Kidney epithelial cell (primary cell): ENCODE measurements around the gene DNAAF8. TPM values are rescaled to one million over a fixed set of nuclear protein-coding genes. Genes with fewer than 3 reads are reported as not detected.

Experiments
- DNase-seq: peaks from one replicate; pipeline ENCODE4 v3.0.0-alpha.2; 2010; ENCODE audit warnings: low read depth
- H3K27me3 ChIP-seq: 2 replicates; pipeline ENCODE4 v1.6.0; 2011; ENCODE audit warnings: low read length; ENCODE audit not compliant: control insufficient read depth, insufficient read depth
- H3K36me3 ChIP-seq: 2 replicates; pipeline ENCODE4 v1.5.1; 2011; ENCODE audit warnings: low read length; ENCODE audit not compliant: control insufficient read depth, insufficient read depth
- H3K4me3 ChIP-seq: 2 replicates; pipeline ENCODE4 v1.5.1; 2011; ENCODE audit warnings: low read depth, mild to moderate bottlenecking, control low read depth, low read length
- total RNA-seq: library from RNA; depleted of rRNA; stranded (reverse); fragments of >200 nt; gene quantifications from 2 replicates; pipeline ENCODE4 v1.2.3, GENCODE V29; 2015
- TF ChIP-seq, protein P1 (sequence below): IDR thresholded peaks from 2 replicates; pipeline ENCODE4 v1.5.1; 2011; ENCODE audit warnings: mild to moderate bottlenecking, moderate library complexity, low read length, control low read depth, inconsistent platforms; ENCODE audit not compliant: insufficient read depth, poor library complexity, severe bottlenecking

The DNAAF8 gene
- total RNA-seq, 1 donor from 2014 or later, result 1.8 TPM

GRCh38 chr16:4767872-4768548, 33.7 kb downstream of the DNAAF8 start:
- no peak for DNase-seq
- peaks cover 4% of the 10 kb centered on the region for H3K36me3 ChIP-seq
- no peaks in the 10 kb centered on the region for H3K27me3 ChIP-seq
- TF ChIP-seq, protein P1, sequence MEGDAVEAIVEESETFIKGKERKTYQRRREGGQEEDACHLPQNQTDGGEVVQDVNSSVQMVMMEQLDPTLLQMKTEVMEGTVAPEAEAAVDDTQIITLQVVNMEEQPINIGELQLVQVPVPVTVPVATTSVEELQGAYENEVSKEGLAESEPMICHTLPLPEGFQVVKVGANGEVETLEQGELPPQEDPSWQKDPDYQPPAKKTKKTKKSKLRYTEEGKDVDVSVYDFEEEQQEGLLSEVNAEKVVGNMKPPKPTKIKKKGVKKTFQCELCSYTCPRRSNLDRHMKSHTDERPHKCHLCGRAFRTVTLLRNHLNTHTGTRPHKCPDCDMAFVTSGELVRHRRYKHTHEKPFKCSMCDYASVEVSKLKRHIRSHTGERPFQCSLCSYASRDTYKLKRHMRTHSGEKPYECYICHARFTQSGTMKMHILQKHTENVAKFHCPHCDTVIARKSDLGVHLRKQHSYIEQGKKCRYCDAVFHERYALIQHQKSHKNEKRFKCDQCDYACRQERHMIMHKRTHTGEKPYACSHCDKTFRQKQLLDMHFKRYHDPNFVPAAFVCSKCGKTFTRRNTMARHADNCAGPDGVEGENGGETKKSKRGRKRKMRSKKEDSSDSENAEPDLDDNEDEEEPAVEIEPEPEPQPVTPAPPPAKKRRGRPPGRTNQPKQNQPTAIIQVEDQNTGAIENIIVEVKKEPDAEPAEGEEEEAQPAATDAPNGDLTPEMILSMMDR, result no peak
- peak overlapping the region; percentile 53 for H3K4me3 ChIP-seq

GRCh38 chr16:4768549-4769305, 34.4 kb downstream of the DNAAF8 start:
- peak; percentile 77 for DNase-seq
- Histone ChIP-seq H3K36me3 (peaks cover 2% of the 10 kb centered on the region), H3K27me3 (no peaks in the 10 kb centered on the region), H3K4me3 (peak overlapping the region; percentile 53)
- TF ChIP-seq, protein P1, result no peak

DNA sequence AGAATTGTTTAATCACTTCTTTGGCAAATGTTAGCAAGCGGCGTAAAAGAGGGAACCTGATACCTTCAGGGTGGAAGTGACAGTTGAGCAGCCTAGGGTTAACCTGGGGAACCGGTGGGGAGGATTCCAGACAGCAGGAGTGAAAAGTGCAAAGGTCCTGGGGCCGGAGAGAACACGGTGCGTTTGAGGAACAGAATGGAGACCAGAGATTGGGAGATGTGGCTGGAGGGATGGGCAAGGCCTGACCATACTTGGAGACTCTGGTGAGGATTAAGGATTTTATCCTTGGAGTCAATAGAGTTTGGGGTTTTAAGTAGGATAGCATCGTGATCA, 34.9 kb downstream of the DNAAF8 start:
- peaks cover 2% of the 10 kb centered on the region for H3K36me3 ChIP-seq
- DNase-seq, result no peak
- H3K4me3 ChIP-seq, result no peak overlapping the region
- TF ChIP-seq, protein P1, result no peak
- no peaks in the 10 kb centered on the region for H3K27me3 ChIP-seq

DNA sequence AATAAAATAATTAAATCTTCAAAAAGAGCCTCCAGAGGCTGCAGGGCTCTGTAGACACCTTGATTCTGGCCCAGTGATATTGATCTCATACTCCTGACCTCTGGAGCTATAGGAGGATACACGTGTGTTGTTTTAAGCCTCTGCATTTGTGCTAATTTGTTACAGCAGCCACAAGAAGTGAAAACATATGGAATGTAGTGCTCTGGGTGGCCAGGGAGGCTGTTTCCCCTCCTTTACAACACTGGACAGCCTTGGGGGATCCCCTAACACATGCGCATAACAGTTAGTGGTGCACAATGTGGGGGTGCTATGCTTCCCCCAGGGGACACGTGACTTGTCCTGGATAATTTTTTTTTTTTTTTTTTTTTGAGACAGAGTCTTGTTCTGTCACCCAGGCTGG, 37.3 kb downstream of the DNAAF8 start:
- no peak overlapping the region for H3K4me3 ChIP-seq
- no peak for DNase-seq
- TF ChIP-seq, protein P1, result no peak
- H3K27me3 ChIP-seq, result no peaks in the 10 kb centered on the region
- H3K36me3 ChIP-seq, result no peaks in the 10 kb centered on the region

- Histone ChIP-seq H3K27me3 (no peaks in the 10 kb centered on the region), H3K4me3 (no peak overlapping the region), H3K36me3 (no peaks in the 10 kb centered on the region)
- TF ChIP-seq, protein P1, result no peak
- DNase-seq, result no peak
These were observed 38.0 kb downstream of the DNAAF8 start for GRCh38 chr16:4772351-4772750.
